OCI-LY3 (cell line): ENCODE results near the gene COL4A1.

Experiments used
- H2AFZ ChIP-seq: fragments of 200-600, 300-600 bp; shearing (Covaris generic); 2 replicates; pipeline ENCODE4 v1.6.0; 2014; ENCODE audit warnings: antibody characterized with exemption, low read depth, low read length
- H3K27ac ChIP-seq: fragments of 200-600, 300-600 bp; sonication (generic); 2 replicates; pipeline ENCODE4 v1.5.1; 2014; ENCODE audit warnings: mild to moderate bottlenecking, low read length, moderate library complexity, mixed read lengths
- H3K27me3 ChIP-seq: fragments of 200-600, 300-600 bp; sonication (generic); 2 replicates; pipeline ENCODE4 v1.6.1; 2014; ENCODE audit warnings: low read depth, low read length, mixed read lengths
- H3K36me3 ChIP-seq: fragments of 200-600, 300-600 bp; sonication (generic); replicated peaks from 2 replicates; pipeline ENCODE3; 2014; ENCODE audit warnings: low read depth, low read length, mixed read lengths
- H3K4me1 ChIP-seq: fragments of 300-600, 200-600 bp; sonication (generic); 2 replicates; pipeline ENCODE4 v1.6.1; 2014; ENCODE audit warnings: low read length, mixed read lengths
- H3K4me2 ChIP-seq: fragments of 200-600, 300-600 bp; sonication (generic); 2 replicates; pipeline ENCODE4 v1.6.1; 2014; ENCODE audit warnings: low read length, mixed read lengths
- H3K4me3 ChIP-seq: fragments of 300-600, 200-600 bp; sonication (generic); 2 replicates; pipeline ENCODE4 v1.5.1; 2014; ENCODE audit warnings: antibody characterized with exemption, mild to moderate bottlenecking, low read length, moderate library complexity
- H3K79me2 ChIP-seq: fragments of 300-600, 200-600 bp; shearing (Covaris generic); 2 replicates; pipeline ENCODE4 v1.6.1; 2014; ENCODE audit warnings: mild to moderate bottlenecking, low read length, mixed read lengths
- H3K9ac ChIP-seq: fragments of 300-600, 200-600 bp; shearing (Covaris generic); 2 replicates; pipeline ENCODE4 v1.6.0; 2014; ENCODE audit warnings: mild to moderate bottlenecking, low read length, moderate library complexity
- H3K9me3 ChIP-seq: fragments of 200-600, 300-600 bp; shearing (Covaris generic); 2 replicates; pipeline ENCODE4 v1.6.1; 2014; ENCODE audit warnings: low read length, mixed read lengths; ENCODE audit not compliant: insufficient read depth
- H4K20me1 ChIP-seq: fragments of 200-600, 300-600 bp; sonication (generic); 2 replicates; pipeline ENCODE4 v1.6.1; 2016; ENCODE audit warnings: low read length, mixed read lengths; ENCODE audit not compliant: insufficient read depth
- CTCF ChIP-seq: fragments of 200-600, 300-600 bp; sonication (generic); IDR thresholded peaks from 2 replicates; pipeline ENCODE4 v1.5.1; 2014; ENCODE audit warnings: antibody characterized with exemption, low read length, low read depth
- EZH2phosphoT487 ChIP-seq: fragments of 200-600 bp; shearing (Covaris generic); IDR thresholded peaks from 2 replicates; pipeline ENCODE4 v1.6.1; 2018; ENCODE audit warnings: antibody characterized with exemption, mixed run types, low read depth

COL4A1 gene

GRCh38 chr13:110107568-110108347 lies 199.2 kb downstream of the COL4A1 start:
- no peak for TF ChIP-seq EZH2phosphoT487
- TF ChIP-seq CTCF, result peak; percentile 7; the same call in 1 of the 2 replicates
- Histone ChIP-seq H3K27me3 (no peaks in the 10 kb centered on the region), H3K79me2 (no peaks in the 10 kb centered on the region)

GRCh38 chr13:110106726-110107125 lies 200.2 kb downstream of the COL4A1 start:
- no peak overlapping the region for H3K9ac ChIP-seq

More at GRCh38 chr13:110107568-110108347, 199.2 kb downstream of the COL4A1 start:
- H3K27ac ChIP-seq, result no peak overlapping the region
- no peak overlapping the region for H2AFZ ChIP-seq
- H3K4me1 ChIP-seq, result no peaks in the 10 kb centered on the region
- H3K9ac ChIP-seq, result no peak overlapping the region
- no peaks in the 10 kb centered on the region for H3K9me3 ChIP-seq
- H4K20me1 ChIP-seq, result no peaks in the 10 kb centered on the region
- H3K4me3 ChIP-seq, result no peak overlapping the region
- H3K36me3 ChIP-seq, result no peaks in the 10 kb centered on the region
- no peak overlapping the region for H3K4me2 ChIP-seq

GRCh38 chr13:110105136-110105535 lies 201.8 kb downstream of the COL4A1 start:
- no peak overlapping the region for H3K27ac ChIP-seq
- TF ChIP-seq EZH2phosphoT487, result no peak

More at GRCh38 chr13:110106726-110107125, 200.2 kb downstream of the COL4A1 start:
- TF ChIP-seq CTCF, result no peak
- TF ChIP-seq EZH2phosphoT487, result no peak
- Histone ChIP-seq H3K9me3 (no peaks in the 10 kb centered on the region), H3K36me3 (no peaks in the 10 kb centered on the region), H2AFZ (no peak overlapping the region), H4K20me1 (no peaks in the 10 kb centered on the region), H3K27me3 (no peaks in the 10 kb centered on the region), H3K27ac (no peak overlapping the region), H3K4me2 (no peak overlapping the region), H3K4me3 (no peak overlapping the region), H3K4me1 (no peaks in the 10 kb centered on the region), H3K79me2 (no peaks in the 10 kb centered on the region)

GRCh38 chr13:110103534-110103933 lies 203.4 kb downstream of the COL4A1 start:
- Histone ChIP-seq H4K20me1 (no peaks in the 10 kb centered on the region), H3K9me3 (no peaks in the 10 kb centered on the region), H3K4me1 (no peaks in the 10 kb centered on the region), H3K9ac (no peak overlapping the region), H2AFZ (no peak overlapping the region), H3K4me3 (no peak overlapping the region), H3K4me2 (no peak overlapping the region), H3K36me3 (no peaks in the 10 kb centered on the region), H3K27ac (no peak overlapping the region), H3K27me3 (no peaks in the 10 kb centered on the region), H3K79me2 (no peaks in the 10 kb centered on the region)
- TF ChIP-seq CTCF (no peak), EZH2phosphoT487 (no peak)

More at GRCh38 chr13:110105136-110105535, 201.8 kb downstream of the COL4A1 start:
- no peaks in the 10 kb centered on the region for H3K9me3 ChIP-seq
- no peaks in the 10 kb centered on the region for H3K27me3 ChIP-seq
- no peak overlapping the region for H3K4me3 ChIP-seq
- H4K20me1 ChIP-seq, result no peaks in the 10 kb centered on the region
- no peaks in the 10 kb centered on the region for H3K36me3 ChIP-seq
- no peaks in the 10 kb centered on the region for H3K79me2 ChIP-seq
- H3K4me2 ChIP-seq, result no peak overlapping the region
- no peak overlapping the region for H2AFZ ChIP-seq
- H3K9ac ChIP-seq, result no peak overlapping the region
- no peaks in the 10 kb centered on the region for H3K4me1 ChIP-seq
